SK-N-SH (cell line): ENCODE data around the gene OVCH2. TPM values are rescaled to one million over a fixed set of nuclear protein-coding genes. Genes with fewer than 3 reads are reported as not detected.
A peak's percentile ranks its signal among the peaks of the same experiment; 100 is the strongest.

Source experiments
- CTCF ChIA-PET: fragments of 300-600, 350-600 bp; formaldehyde crosslinking; extraction: SDS; loops from one replicate; lab custom pipeline; 2021; lab: Yijun Ruan, JAX
- POLR2A ChIA-PET: fragments of 350-600 bp; sonication (Branson Sonifier 250); formaldehyde crosslinking; extraction: SDS; loops from one replicate; lab custom pipeline; 2020; ENCODE audit warnings: antibody characterized with exemption, inconsistent platforms; lab: Yijun Ruan, JAX
- DNase-seq: peaks from one replicate; pipeline ENCODE4 v3.0.0; 2012
- H2AFZ ChIP-seq: fragments of 200-600 bp; sonication (generic); 2 replicates; pipeline ENCODE4 v1.8.1; 2016; ENCODE audit warnings: antibody characterized with exemption, mild to moderate bottlenecking, low read depth
- H3F3A ChIP-seq: fragments of 200-600 bp; sonication (generic); replicated peaks from 2 replicates; pipeline ENCODE3; 2016; ENCODE audit warnings: antibody characterized with exemption, mild to moderate bottlenecking; ENCODE audit not compliant: insufficient read depth
- H3K27ac ChIP-seq, 2 experiments: fragments of 200-500 bp in 1 of 2; fragments of 200-600 bp in 1 of 2; sonication (Bioruptor generic) in 1 of 2; sonication (generic), shearing (Covaris generic) in 1 of 2; 2 replicates each; pipeline versions ENCODE4 v1.5.1 to v1.6.1; 2014 to 2016; ENCODE audit warnings: low read depth in 2 of 2, inconsistent platforms in 1 of 2, low read length in 1 of 2, mild to moderate bottlenecking in 1 of 2, mixed read lengths in 1 of 2
- H3K27me3 ChIP-seq: fragments of 200-600 bp; sonication (generic), shearing (Covaris generic); 2 replicates; pipeline ENCODE4 v1.6.1; 2016; ENCODE audit warnings: mixed run types; ENCODE audit not compliant: insufficient read depth
- H3K36me3 ChIP-seq, 2 experiments: fragments of 200-500 bp in 1 of 2; fragments of 200-600 bp in 1 of 2; sonication (Bioruptor generic) in 1 of 2; sonication (generic) in 1 of 2; replicated peaks in 1 of 2; 2 replicates each; pipeline versions ENCODE3 to v1.5.1; 2014 to 2016; ENCODE audit warnings: low read length in 1 of 2, mild to moderate bottlenecking in 1 of 2; ENCODE audit not compliant: insufficient read depth in 2 of 2, control insufficient read depth in 1 of 2
- H3K4me1 ChIP-seq, 2 experiments: fragments of 200-500 bp in 1 of 2; fragments of 200-600 bp in 1 of 2; sonication (Bioruptor generic) in 1 of 2; sonication (generic), shearing (Covaris generic) in 1 of 2; 2 replicates each; pipeline versions ENCODE4 v1.5.1 to v1.6.1; 2014 to 2016; ENCODE audit warnings: low read depth in 1 of 2, low read length in 1 of 2, mixed run types in 1 of 2; ENCODE audit not compliant: insufficient read depth in 2 of 2, control insufficient read depth in 1 of 2
- H3K4me2 ChIP-seq: fragments of 200-600 bp; sonication (generic), shearing (Covaris generic); 2 replicates; pipeline ENCODE4 v1.6.1; 2017; ENCODE audit warnings: mixed run types
- H3K4me3 ChIP-seq, 2 experiments: fragments of 200-500 bp in 1 of 2; fragments of 200-600 bp in 1 of 2; sonication (Bioruptor generic) in 1 of 2; sonication (generic), shearing (Covaris generic) in 1 of 2; 2 replicates each; pipeline versions ENCODE4 v1.5.1 to v1.8.1; 2014 to 2016; ENCODE audit warnings: low read depth in 2 of 2, inconsistent platforms in 1 of 2, low read length in 1 of 2, mild to moderate bottlenecking in 1 of 2, mixed read lengths in 1 of 2, moderate library complexity in 1 of 2
- H3K79me2 ChIP-seq: fragments of 200-600 bp; sonication (generic); 2 replicates; pipeline ENCODE4 v1.8.1; 2017; ENCODE audit warnings: mild to moderate bottlenecking; ENCODE audit not compliant: insufficient read depth
- H3K9ac ChIP-seq: fragments of 200-600 bp; sonication (generic); 2 replicates; pipeline ENCODE4 v1.6.1; 2017; ENCODE audit warnings: mixed run types
- H3K9me2 ChIP-seq: fragments of 200-600 bp; sonication (generic); 2 replicates; pipeline ENCODE4 v1.6.1; 2017; ENCODE audit warnings: mixed run types
- H3K9me3 ChIP-seq: fragments of 200-600 bp; sonication (generic); 2 replicates; pipeline ENCODE4 v1.6.1; 2017; ENCODE audit warnings: mixed run types, mild to moderate bottlenecking, moderate library complexity
- H4K20me1 ChIP-seq: fragments of 200-600 bp; sonication (generic); 2 replicates; pipeline ENCODE4 v1.6.1; 2017; ENCODE audit warnings: mild to moderate bottlenecking, mixed run types; ENCODE audit not compliant: insufficient read depth
- CHD2 ChIP-seq: fragments of 150-350 bp; IDR thresholded peaks from 2 replicates; pipeline ENCODE4 v1.6.1; 2018; ENCODE audit warnings: low read length; ENCODE audit not compliant: partially characterized antibody
- EP300 ChIP-seq, 2 experiments: IDR thresholded peaks; 2 replicates each; pipeline versions ENCODE4 v1.4.0 to v1.6.1; 2012; ENCODE audit warnings: borderline replicate concordance in 1 of 2, low read depth in 1 of 2, low read length in 1 of 2
- FOXJ3 ChIP-seq: sonication (generic); formaldehyde crosslinking; IDR thresholded peaks from 2 replicates; pipeline ENCODE4 v1.5.1; 2020; ENCODE audit warnings: mild to moderate bottlenecking, missing genetic modification reagents
- FOXM1 ChIP-seq: IDR thresholded peaks from 2 replicates; pipeline ENCODE4 v1.4.0; 2012; ENCODE audit warnings: low read depth, mild to moderate bottlenecking
- GABPA ChIP-seq: IDR thresholded peaks from 2 replicates; pipeline ENCODE4 v1.4.0; 2012; ENCODE audit warnings: low read depth, mild to moderate bottlenecking
- GATA2 ChIP-seq: sonication (generic); formaldehyde crosslinking; IDR thresholded peaks from 2 replicates; pipeline ENCODE4 v1.5.0; 2020; ENCODE audit warnings: mild to moderate bottlenecking, missing genetic modification reagents
- POLR2AphosphoS5 ChIP-seq: IDR thresholded peaks from 2 replicates; pipeline ENCODE4 v1.6.1; 2012; ENCODE audit warnings: low read depth, low read length
- RAD21 ChIP-seq: IDR thresholded peaks from 2 replicates; pipeline ENCODE4 v1.6.1; 2012; ENCODE audit warnings: mild to moderate bottlenecking, low read length
- RCOR1 ChIP-seq: fragments of 150-350 bp; IDR thresholded peaks from 2 replicates; pipeline ENCODE4 v1.6.1; 2017; ENCODE audit warnings: antibody characterized with exemption, low read length
- SIN3A ChIP-seq: IDR thresholded peaks from 2 replicates; pipeline ENCODE4 v1.6.1; 2012; ENCODE audit warnings: low read depth, mild to moderate bottlenecking, low read length, moderate library complexity, borderline replicate concordance
- SMC3 ChIP-seq: IDR thresholded peaks from 2 replicates; pipeline ENCODE4 v1.6.1; 2012; ENCODE audit warnings: low read depth, low read length, improper control_type of control experiment
- TAF1 ChIP-seq: IDR thresholded peaks from 2 replicates; pipeline ENCODE4 v1.6.1; 2012; ENCODE audit warnings: low read depth, mild to moderate bottlenecking, low read length, moderate library complexity, borderline replicate concordance
- TCF12 ChIP-seq: IDR thresholded peaks from 2 replicates; pipeline ENCODE4 v1.4.0; 2012
- WGBS: methylation state at CpG from one replicate; pipeline ENCODE4 v1.1.6; 2017; ENCODE audit warnings: low lambda C conversion rate; 5-methylcytosine and 5-hydroxymethylcytosine counted together
- polyA plus RNA-seq, 3 experiments: library from polyadenylated mRNA; depleted of rRNA; stranded (reverse); fragments of >200 nt; gene quantifications; 2 replicates each; pipeline ENCODE4 v1.2.3, GENCODE V29; 2012
- TF ChIP-seq, protein P1 (sequence below): IDR thresholded peaks from 2 replicates; pipeline ENCODE4 v1.4.0; 2012; ENCODE audit warnings: low read depth
- TF ChIP-seq, protein P2 (sequence below): fragments of 150-350 bp; IDR thresholded peaks from 2 replicates; pipeline ENCODE4 v1.6.1; 2017; ENCODE audit warnings: antibody characterized with exemption, low read length, low read depth, borderline replicate concordance

OVCH2 gene
- polyA plus RNA-seq, 1 of the 3 experiments (the other 2 are of a cell fraction), result not detected

DNA sequence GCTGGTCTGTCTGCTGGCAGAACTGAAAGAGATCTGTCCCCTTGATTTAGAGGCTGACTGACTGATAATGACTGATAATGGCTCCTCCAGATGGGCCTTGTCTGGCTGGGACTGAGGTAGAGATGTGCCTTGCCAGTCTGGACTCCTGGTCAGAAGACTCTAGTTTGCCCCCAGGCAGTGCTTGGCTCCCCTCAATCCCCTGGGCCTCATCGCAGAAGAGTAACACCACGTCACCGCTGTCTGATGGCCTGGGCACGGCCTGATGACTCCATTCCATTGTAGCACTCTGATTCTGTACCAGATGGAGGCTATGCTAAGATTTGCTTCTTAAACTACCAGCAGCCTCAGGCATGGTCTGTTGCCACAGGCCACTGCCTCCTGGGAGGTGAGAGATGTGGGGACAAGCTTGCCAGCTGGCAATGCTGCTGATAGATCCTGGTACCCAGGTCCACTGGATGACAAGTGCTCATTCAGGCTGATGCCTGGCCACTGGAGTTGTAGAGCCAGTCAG lies 52.0 kb downstream of the OVCH2 start:
- Histone ChIP-seq H3F3A (no peaks in the 10 kb centered on the region), H3K4me1 (peaks cover 0 to 55% of the 10 kb centered on the region in 2 experiments; a peak in 1 of 4 replicates), H2AFZ (no peak overlapping the region), H3K4me2 (no peak overlapping the region), H3K9me2 (no peaks in the 10 kb centered on the region), H3K9me3 (no peaks in the 10 kb centered on the region), H3K27me3 (no peaks in the 10 kb centered on the region), H3K27ac (peak overlapping the region in 1 of 2 experiments; percentile 91; a peak in 2 of 4 replicates), H3K9ac (no peak overlapping the region), H3K36me3 (no peaks in the 10 kb centered on the region), H3K79me2 (no peaks in the 10 kb centered on the region), H4K20me1 (no peaks in the 10 kb centered on the region), H3K4me3 (no peak overlapping the region)
- CTCF ChIA-PET, result interaction anchor here (1.7 to 15.9 kb wide), 4 partner anchors 13 to 142 kb away, joined by 5 to 359 read pairs (median 68); partner anchors contain the start of gene PPFIBP2
- 57% methylated on average over 4 of the region's 4 CpGs for WGBS
- POLR2A ChIA-PET, result no interaction called here
- peak; percentile 74 for DNase-seq
- TF ChIP-seq GATA2 (CRISPR knock-in tag), result peak; percentile 87
- TF ChIP-seq RCOR1, result peak; percentile 45; the same call in 1 of the 2 replicates
- no peak for TF ChIP-seq FOXM1
- TF ChIP-seq RAD21, result no peak
- peak; percentile 73 for TF ChIP-seq FOXJ3 (CRISPR knock-in tag)
- TF ChIP-seq CHD2, result peak; percentile 86
- peak in 1 of 2 experiments; percentile 82; a peak in 2 of 4 replicates for TF ChIP-seq EP300 (IDR thresholded peaks at IDR 0.05; ENCODE audit: borderline replicate concordance in 1 of 2, low read depth in 1 of 2, low read length in 1 of 2)
- TF ChIP-seq SIN3A, result no peak

DNA sequence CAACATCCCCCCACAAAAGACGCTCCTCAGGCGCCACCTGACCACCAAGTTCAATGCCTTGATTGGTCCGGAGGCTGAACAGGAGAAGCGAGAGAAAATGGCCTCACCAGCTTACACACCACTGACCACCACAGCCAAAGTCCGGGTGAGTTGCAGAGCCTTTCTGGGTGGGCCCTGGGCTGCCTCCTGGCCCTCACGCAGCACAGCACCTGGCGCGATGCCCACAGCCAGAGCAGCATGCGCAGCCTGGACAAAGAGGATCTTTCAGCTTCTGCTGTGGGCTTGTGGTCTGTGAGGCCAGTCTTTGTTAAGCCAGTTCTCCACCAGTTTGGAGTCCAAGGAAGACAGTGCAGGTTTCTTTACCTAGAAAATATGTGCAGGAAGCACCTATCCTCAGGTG lies 54.6 kb downstream of the OVCH2 start:
- DNase-seq, result no peak
- CTCF ChIA-PET, result interaction anchor here (0.7 to 15.9 kb wide), 4 partner anchors 9 to 75 kb away, joined by 3 to 359 read pairs (median 4); no protein-coding TSS in a partner anchor

More for the DNA sequence above, 54.6 kb downstream of the OVCH2 start:
- no peak overlapping the region for H3K4me2 ChIP-seq
- H3K27me3 ChIP-seq, result no peaks in the 10 kb centered on the region
- POLR2A ChIA-PET, result no interaction called here
- no peaks in the 10 kb centered on the region for H3K36me3 ChIP-seq
- H4K20me1 ChIP-seq, result no peaks in the 10 kb centered on the region
- H3K9me2 ChIP-seq, result no peaks in the 10 kb centered on the region
- peak overlapping the region in 1 of 2 experiments; percentile 47; a peak in 1 of 4 replicates for H3K27ac ChIP-seq
- no peak overlapping the region for H3K9ac ChIP-seq
- H3K4me3 ChIP-seq, result no peak overlapping the region
- 86% methylated on average over 4 of the region's 9 CpGs for WGBS
- no peaks in the 10 kb centered on the region for H3K9me3 ChIP-seq
- H3K79me2 ChIP-seq, result no peaks in the 10 kb centered on the region
- TF ChIP-seq RAD21 (no peak), POLR2AphosphoS5 (no peak), TAF1 (no peak), TCF12 (no peak), FOXJ3 (CRISPR knock-in tag) (no peak), FOXM1 (no peak), GABPA (no peak), SIN3A (no peak), SMC3 (no peak), CHD2 (no peak)
- TF ChIP-seq, protein P1, sequence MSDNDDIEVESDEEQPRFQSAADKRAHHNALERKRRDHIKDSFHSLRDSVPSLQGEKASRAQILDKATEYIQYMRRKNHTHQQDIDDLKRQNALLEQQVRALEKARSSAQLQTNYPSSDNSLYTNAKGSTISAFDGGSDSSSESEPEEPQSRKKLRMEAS, result no peak
- TF ChIP-seq, protein P2, sequence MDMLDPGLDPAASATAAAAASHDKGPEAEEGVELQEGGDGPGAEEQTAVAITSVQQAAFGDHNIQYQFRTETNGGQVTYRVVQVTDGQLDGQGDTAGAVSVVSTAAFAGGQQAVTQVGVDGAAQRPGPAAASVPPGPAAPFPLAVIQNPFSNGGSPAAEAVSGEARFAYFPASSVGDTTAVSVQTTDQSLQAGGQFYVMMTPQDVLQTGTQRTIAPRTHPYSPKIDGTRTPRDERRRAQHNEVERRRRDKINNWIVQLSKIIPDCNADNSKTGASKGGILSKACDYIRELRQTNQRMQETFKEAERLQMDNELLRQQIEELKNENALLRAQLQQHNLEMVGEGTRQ, result no peak
- no peaks in the 10 kb centered on the region for H3F3A ChIP-seq
- peaks cover 0 to 56% of the 10 kb centered on the region in 2 experiments; a peak in 1 of 4 replicates for H3K4me1 ChIP-seq
- no peak overlapping the region for H2AFZ ChIP-seq
